ENCODE measurements around the gene ZNF202. TPM values are rescaled to one million over a fixed set of nuclear protein-coding genes. Genes with fewer than 3 reads are reported as not detected.

ZNF202 gene
- total and polyA plus RNA-seq, 3 experiments from 2014 or later = 9.7 to 18.4 (median 16.6) TPM

DNA sequence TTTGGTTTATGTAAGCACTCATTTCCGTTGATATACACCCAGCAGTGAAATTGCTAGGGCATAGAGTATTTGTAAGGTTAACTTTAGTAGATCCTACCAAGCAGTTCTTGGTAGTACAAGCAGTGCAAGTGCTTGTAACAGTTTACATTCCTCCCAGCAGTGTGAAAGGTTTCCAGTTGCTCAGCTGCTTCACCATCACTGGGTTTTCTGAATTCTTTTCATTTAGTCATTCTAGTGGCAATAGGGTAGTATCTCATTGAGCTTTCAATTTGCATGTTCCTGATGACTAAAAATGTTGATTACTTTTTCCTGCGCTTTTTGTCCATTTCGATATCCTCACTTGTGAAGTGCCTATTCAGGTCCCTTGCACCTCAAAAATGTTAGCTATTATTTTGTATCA lies 34.3 kb downstream of the ZNF202 start:
- no peaks in the 10 kb centered on the region for H3K9me3 Mint-ChIP-seq
- Histone ChIP-seq H3K4me1 (ENCODE audit: insufficient read depth, low read length) (no peaks in the 10 kb centered on the region), H3K36me3 (ENCODE audit: insufficient read depth, low read length) (no peaks in the 10 kb centered on the region), H3K27me3 (ENCODE audit: insufficient read depth, low read length, poor library complexity, severe bottlenecking) (no peaks in the 10 kb centered on the region), H3K9me3 (ENCODE audit: low read length) (no peaks in the 10 kb centered on the region), H3K27ac (ENCODE audit: low read depth, low read length) (no peak overlapping the region), H3K4me3 (ENCODE audit: low read length) (no peak overlapping the region)
- no peaks in the 10 kb centered on the region for H3K36me3 Mint-ChIP-seq
- peaks cover 17 to 21% of the 10 kb centered on the region in 2 donors for H3K27me3 Mint-ChIP-seq
- no peak overlapping the region for H3K4me3 Mint-ChIP-seq
- H3K4me1 Mint-ChIP-seq = no peaks in the 10 kb centered on the region
- POLR2A ChIA-PET = no interaction called here
- no peak overlapping the region for H3K27ac Mint-ChIP-seq
- CTCF ChIA-PET = interaction anchor here (0.9 to 3.2 kb wide), 3 partner anchors 9 to 127 kb away, joined by 3 to 14 read pairs (median 4); no protein-coding TSS in a partner anchor
- DNase-seq = no peak

GRCh38 chr11:123704341-123704740 lies 37.1 kb downstream of the ZNF202 start:
- H3K36me3 Mint-ChIP-seq = no peaks in the 10 kb centered on the region
- Histone ChIP-seq H3K27me3 (ENCODE audit: insufficient read depth, low read length, poor library complexity, severe bottlenecking) (no peaks in the 10 kb centered on the region), H3K36me3 (ENCODE audit: insufficient read depth, low read length) (no peaks in the 10 kb centered on the region), H3K4me1 (ENCODE audit: insufficient read depth, low read length) (no peaks in the 10 kb centered on the region), H3K9me3 (ENCODE audit: low read length) (no peaks in the 10 kb centered on the region), H3K4me3 (ENCODE audit: low read length) (no peak overlapping the region), H3K27ac (ENCODE audit: low read depth, low read length) (no peak overlapping the region)
- H3K4me1 Mint-ChIP-seq = no peaks in the 10 kb centered on the region
- H3K27me3 Mint-ChIP-seq = peaks cover 12 to 28% of the 10 kb centered on the region in 2 donors
- POLR2A ChIA-PET = no interaction called here
- no peak for DNase-seq
- H3K9me3 Mint-ChIP-seq = no peaks in the 10 kb centered on the region
- no peak overlapping the region for H3K27ac Mint-ChIP-seq
- H3K4me3 Mint-ChIP-seq = no peak overlapping the region
- CTCF ChIA-PET = no interaction called here

GRCh38 chr11:123702696-123703095 lies 38.8 kb downstream of the ZNF202 start:
- Mint-ChIP-seq H3K9me3 (no peaks in the 10 kb centered on the region), H3K27ac (no peak overlapping the region), H3K36me3 (no peaks in the 10 kb centered on the region), H3K4me1 (no peaks in the 10 kb centered on the region), H3K4me3 (no peak overlapping the region), H3K27me3 (peaks cover 17 to 36% of the 10 kb centered on the region in 2 donors)
- Histone ChIP-seq H3K4me3 (ENCODE audit: low read length) (no peak overlapping the region), H3K27me3 (ENCODE audit: insufficient read depth, low read length, poor library complexity, severe bottlenecking) (no peaks in the 10 kb centered on the region), H3K27ac (ENCODE audit: low read depth, low read length) (no peak overlapping the region), H3K9me3 (ENCODE audit: low read length) (no peaks in the 10 kb centered on the region), H3K36me3 (ENCODE audit: insufficient read depth, low read length) (no peaks in the 10 kb centered on the region), H3K4me1 (ENCODE audit: insufficient read depth, low read length) (no peaks in the 10 kb centered on the region)
- POLR2A ChIA-PET = no interaction called here
- CTCF ChIA-PET = interaction anchor here (1.0 kb wide), 1 partner anchor 9 kb away, joined by 3 read pairs; no protein-coding TSS in a partner anchor
- DNase-seq = no peak

DNA sequence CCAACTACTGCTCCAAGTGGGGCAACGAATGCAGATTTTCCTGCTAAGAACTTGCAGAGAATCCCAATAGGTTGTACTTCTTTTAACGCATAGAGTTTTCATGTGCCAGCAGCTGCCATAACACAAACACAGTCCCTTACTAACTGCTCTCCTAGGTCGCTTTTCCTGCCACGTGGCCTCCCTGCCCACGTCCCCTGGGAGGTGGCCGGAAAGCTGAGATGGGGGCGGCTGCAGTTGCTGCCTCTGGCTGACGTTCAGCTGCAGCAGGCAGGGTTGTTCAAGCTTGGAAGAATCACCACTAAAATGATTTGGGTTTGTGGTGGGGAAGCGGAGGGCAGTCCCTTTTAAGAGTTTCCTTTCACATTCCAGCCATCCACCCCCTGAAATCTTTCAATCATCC lies 39.3 kb downstream of the ZNF202 start:
- Mint-ChIP-seq H3K9me3 (no peaks in the 10 kb centered on the region), H3K4me1 (no peaks in the 10 kb centered on the region), H3K27me3 (peaks cover 17 to 40% of the 10 kb centered on the region in 2 donors), H3K36me3 (no peaks in the 10 kb centered on the region), H3K27ac (no peak overlapping the region), H3K4me3 (no peak overlapping the region)
- CTCF ChIA-PET = interaction anchor here (1.0 kb wide), 1 partner anchor 9 kb away, joined by 3 read pairs; no protein-coding TSS in a partner anchor
- Histone ChIP-seq H3K36me3 (ENCODE audit: insufficient read depth, low read length) (no peaks in the 10 kb centered on the region), H3K9me3 (ENCODE audit: low read length) (no peaks in the 10 kb centered on the region), H3K27me3 (ENCODE audit: insufficient read depth, low read length, poor library complexity, severe bottlenecking) (no peaks in the 10 kb centered on the region), H3K27ac (ENCODE audit: low read depth, low read length) (no peak overlapping the region), H3K4me3 (ENCODE audit: low read length) (no peak overlapping the region), H3K4me1 (ENCODE audit: insufficient read depth, low read length) (no peaks in the 10 kb centered on the region)
- DNase-seq = no peak
- POLR2A ChIA-PET = no interaction called here

GRCh38 chr11:123700772-123701171 lies 40.7 kb downstream of the ZNF202 start:
- ChIA-PET POLR2A (no interaction called here), CTCF (interaction anchor here (1.7 kb wide), 1 partner anchor 10 kb away, joined by 6 read pairs; no protein-coding TSS in a partner anchor)
- Histone ChIP-seq H3K4me1 (ENCODE audit: insufficient read depth, low read length) (no peaks in the 10 kb centered on the region), H3K36me3 (ENCODE audit: insufficient read depth, low read length) (no peaks in the 10 kb centered on the region), H3K9me3 (ENCODE audit: low read length) (no peaks in the 10 kb centered on the region), H3K27ac (ENCODE audit: low read depth, low read length) (no peak overlapping the region), H3K27me3 (ENCODE audit: insufficient read depth, low read length, poor library complexity, severe bottlenecking) (no peaks in the 10 kb centered on the region), H3K4me3 (ENCODE audit: low read length) (no peak overlapping the region)
- Mint-ChIP-seq H3K27ac (no peak overlapping the region), H3K4me1 (no peaks in the 10 kb centered on the region), H3K27me3 (peaks cover 21 to 48% of the 10 kb centered on the region in 2 donors), H3K4me3 (no peak overlapping the region), H3K9me3 (peaks cover 0 to 1% (median 0%) of the 10 kb centered on the region in 5 donors), H3K36me3 (no peaks in the 10 kb centered on the region)
- DNase-seq = no peak

DNA sequence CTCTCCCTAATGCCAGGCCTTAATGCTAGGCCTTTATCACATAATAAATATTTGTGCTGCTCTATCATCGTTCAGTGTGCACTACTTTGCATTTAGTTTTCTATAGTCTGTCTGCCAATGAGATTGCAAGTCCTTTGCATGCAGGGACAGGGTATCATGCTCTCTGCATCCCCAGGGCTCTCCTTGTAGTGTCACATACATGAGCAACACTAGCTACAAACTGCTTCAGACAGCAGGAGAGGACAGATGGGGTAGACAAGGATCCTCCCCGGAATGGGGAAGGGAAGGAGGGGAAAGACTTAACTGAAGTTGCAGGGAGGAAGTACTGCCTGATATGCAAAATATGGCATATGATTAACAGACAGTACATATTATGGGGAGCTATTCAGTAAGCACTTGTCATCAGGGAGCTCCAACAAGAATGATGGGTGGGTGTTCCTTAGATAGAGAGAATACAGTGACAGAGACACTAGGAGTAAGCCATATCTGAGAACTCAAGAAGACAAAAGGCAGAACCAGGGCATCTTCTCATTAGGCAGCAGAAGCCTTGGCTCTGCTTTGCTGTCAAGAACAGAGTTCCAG lies 42.8 kb downstream of the ZNF202 start:
- H3K27ac Mint-ChIP-seq = no peak overlapping the region
- H3K36me3 Mint-ChIP-seq = no peaks in the 10 kb centered on the region

DNA sequence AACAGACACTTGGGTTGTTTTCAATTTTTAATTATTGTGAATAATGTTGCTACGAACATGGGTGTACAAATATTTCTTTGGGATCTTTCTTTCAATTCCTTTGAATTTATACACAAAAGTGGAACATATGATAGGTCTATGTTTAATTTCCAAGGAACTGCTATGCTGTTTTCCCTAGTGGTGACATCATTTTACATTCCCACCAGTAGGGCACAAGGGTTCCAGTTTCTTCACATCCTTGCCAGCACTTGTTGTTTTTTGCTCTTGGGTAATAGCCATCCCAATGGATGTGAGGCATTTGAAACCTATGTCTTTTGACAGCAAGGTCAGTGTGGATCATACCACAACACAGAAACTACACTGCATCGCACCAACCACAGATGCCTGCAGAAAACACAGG lies 45.3 kb downstream of the ZNF202 start:
- Mint-ChIP-seq H3K9me3 (peaks cover 0 to 1% (median 0%) of the 10 kb centered on the region in 5 donors), H3K4me1 (no peaks in the 10 kb centered on the region), H3K27ac (no peak overlapping the region), H3K36me3 (no peaks in the 10 kb centered on the region), H3K27me3 (peaks cover 16 to 59% of the 10 kb centered on the region in 2 donors), H3K4me3 (no peak overlapping the region)
- CTCF ChIA-PET = no interaction called here
- Histone ChIP-seq H3K27ac (ENCODE audit: low read depth, low read length) (no peak overlapping the region), H3K9me3 (ENCODE audit: low read length) (no peaks in the 10 kb centered on the region), H3K27me3 (ENCODE audit: insufficient read depth, low read length, poor library complexity, severe bottlenecking) (no peaks in the 10 kb centered on the region), H3K4me1 (ENCODE audit: insufficient read depth, low read length) (no peaks in the 10 kb centered on the region), H3K36me3 (ENCODE audit: insufficient read depth, low read length) (no peaks in the 10 kb centered on the region), H3K4me3 (ENCODE audit: low read length) (no peak overlapping the region)
- POLR2A ChIA-PET = no interaction called here
- no peak for DNase-seq

More for the DNA sequence above, 42.8 kb downstream of the ZNF202 start:
- no peak overlapping the region for H3K4me3 Mint-ChIP-seq
- Histone ChIP-seq H3K36me3 (ENCODE audit: insufficient read depth, low read length) (no peaks in the 10 kb centered on the region), H3K9me3 (ENCODE audit: low read length) (no peaks in the 10 kb centered on the region), H3K27me3 (ENCODE audit: insufficient read depth, low read length, poor library complexity, severe bottlenecking) (no peaks in the 10 kb centered on the region), H3K4me1 (ENCODE audit: insufficient read depth, low read length) (no peaks in the 10 kb centered on the region), H3K27ac (ENCODE audit: low read depth, low read length) (no peak overlapping the region), H3K4me3 (ENCODE audit: low read length) (no peak overlapping the region)
- no peaks in the 10 kb centered on the region for H3K4me1 Mint-ChIP-seq
- CTCF ChIA-PET = interaction anchor here (1.0 kb wide), 1 partner anchor 9 kb away, joined by 3 read pairs; no protein-coding TSS in a partner anchor
- H3K9me3 Mint-ChIP-seq = peaks cover 0 to 1% (median 0%) of the 10 kb centered on the region in 5 donors
- POLR2A ChIA-PET = no interaction called here
- no peak for DNase-seq
- H3K27me3 Mint-ChIP-seq = peaks cover 22 to 53% of the 10 kb centered on the region in 2 donors

- CTCF ChIA-PET = interaction anchor here (0.6 to 0.7 kb wide), 2 partner anchors 10 to 182 kb away, joined by 3 read pairs; no protein-coding TSS in a partner anchor
Observed at GRCh38 chr11:123695231-123695630, 46.2 kb downstream of the ZNF202 start.

More at GRCh38 chr11:123695231-123695630, 46.2 kb downstream of the ZNF202 start:
- peaks cover 20 to 63% of the 10 kb centered on the region in 2 donors for H3K27me3 Mint-ChIP-seq
- POLR2A ChIA-PET = no interaction called here
- no peak overlapping the region for H3K4me3 Mint-ChIP-seq
- no peaks in the 10 kb centered on the region for H3K27me3 ChIP-seq (ENCODE audit: insufficient read depth, low read length, poor library complexity, severe bottlenecking)
- H3K36me3 Mint-ChIP-seq = no peaks in the 10 kb centered on the region
- H3K27ac ChIP-seq (ENCODE audit: low read depth, low read length) = no peak overlapping the region
- H3K9me3 ChIP-seq (ENCODE audit: low read length) = no peaks in the 10 kb centered on the region
- H3K4me1 Mint-ChIP-seq = no peaks in the 10 kb centered on the region
- H3K4me3 ChIP-seq (ENCODE audit: low read length) = no peak overlapping the region
- H3K27ac Mint-ChIP-seq = no peak overlapping the region
- H3K4me1 ChIP-seq (ENCODE audit: insufficient read depth, low read length) = no peaks in the 10 kb centered on the region
- DNase-seq = no peak
- peaks cover 0 to 1% (median 0%) of the 10 kb centered on the region in 5 donors for H3K9me3 Mint-ChIP-seq
- no peaks in the 10 kb centered on the region for H3K36me3 ChIP-seq (ENCODE audit: insufficient read depth, low read length)
